Transverse colon (tissue), 4 donors: Measurements from ENCODE around the gene GHRH.

ENCODE experiments used
- CTCF ChIP-seq, 5 experiments: fragments of 200-600 bp in 3 of 5; fragments of 450-650 bp in 2 of 5; sonication (generic) in 3 of 5; IDR thresholded peaks; 1 replicate in 2 of 5; 2 replicates in 3 of 5; pipeline ENCODE4 v1.5.1; 2016 to 2017; ENCODE audit warnings: antibody characterized with exemption in 5 of 5, inconsistent platforms in 3 of 5, mild to moderate bottlenecking in 2 of 5, moderate library complexity in 1 of 5
- POLR2A ChIP-seq: fragments of 450-650 bp; IDR thresholded peaks from one replicate; pipeline ENCODE4 v1.6.1; 2016; ENCODE audit warnings: antibody characterized with exemption, mild to moderate bottlenecking, moderate library complexity
- POLR2AphosphoS5 ChIP-seq, 3 donors: sonication (generic); formaldehyde crosslinking; IDR thresholded peaks; one replicate each; pipeline ENCODE4 v1.6.1; 2016; ENCODE audit warnings: antibody characterized with exemption in 3 of 3

DNA sequence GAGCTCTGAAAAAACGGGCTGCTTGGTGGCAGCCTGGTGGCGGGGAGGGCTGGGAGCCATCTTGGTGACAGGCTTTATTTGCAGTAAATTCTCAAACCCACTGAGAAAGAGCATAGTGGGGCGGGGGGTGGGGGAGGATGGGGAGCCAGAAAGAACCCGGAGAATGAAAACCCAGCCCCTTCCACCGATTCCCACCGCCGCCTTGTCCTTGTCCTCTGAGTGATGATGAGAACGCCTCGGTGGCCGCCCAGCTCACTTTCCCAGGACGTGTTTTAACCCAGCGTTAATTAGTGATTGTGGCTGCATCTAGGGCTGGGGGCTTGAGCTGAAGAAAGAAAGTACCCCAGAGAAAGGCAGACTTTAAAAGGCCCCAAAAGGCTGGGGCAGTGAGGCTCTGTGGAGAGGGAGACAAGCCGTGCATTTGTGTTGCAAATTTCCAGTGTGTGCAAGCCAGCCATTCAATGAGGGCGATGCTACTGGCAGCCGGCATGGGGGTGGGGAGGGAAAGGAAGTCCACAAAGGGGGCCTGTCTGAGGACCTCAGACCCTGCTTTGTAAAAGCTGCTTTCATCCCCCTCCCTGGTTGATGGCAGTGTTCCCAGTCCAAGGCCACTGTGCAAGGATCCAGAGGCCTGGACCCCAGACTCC, 6.2 kb upstream of the GHRH start:
- TF ChIP-seq CTCF (IDR thresholded peaks at IDR 0.05), result no peak
- TF ChIP-seq POLR2A, result no peak
- no peak for TF ChIP-seq POLR2AphosphoS5 (IDR thresholded peaks at IDR 0.05)
